Endothelial cell (in vitro differentiated cells): Measurements from ENCODE around the gene DNAAF9. TPM values are rescaled to one million over a fixed set of nuclear protein-coding genes. Genes with fewer than 3 reads are reported as not detected.
A peak's percentile ranks its signal among the peaks of the same experiment; 100 is the strongest.

Experiments used
- DNase-seq: peaks from one replicate; pipeline ENCODE4 v3.0.0; 2021; ENCODE audit warnings: low spot score
- H3K27ac Mint-ChIP-seq: one replicate; pipeline ENCODE4 v1.8.0; 2021; ENCODE audit warnings: mixed read lengths, inconsistent platforms; ENCODE audit not compliant: unreplicated experiment
- H3K27me3 Mint-ChIP-seq: one replicate; pipeline ENCODE4 v1.8.0; 2021; ENCODE audit warnings: mild to moderate bottlenecking, moderate library complexity, mixed read lengths, inconsistent platforms; ENCODE audit not compliant: unreplicated experiment
- H3K36me3 Mint-ChIP-seq: one replicate; pipeline ENCODE4 v1.8.0; 2021; ENCODE audit warnings: mild to moderate bottlenecking, low read depth, mixed read lengths, inconsistent platforms; ENCODE audit not compliant: unreplicated experiment
- H3K4me1 Mint-ChIP-seq: one replicate; pipeline ENCODE4 v1.8.0; 2021; ENCODE audit warnings: mild to moderate bottlenecking, mixed read lengths, inconsistent platforms; ENCODE audit not compliant: unreplicated experiment
- H3K4me3 Mint-ChIP-seq: one replicate; pipeline ENCODE4 v1.8.0; 2021; ENCODE audit warnings: mild to moderate bottlenecking, mixed read lengths, inconsistent platforms; ENCODE audit not compliant: unreplicated experiment
- H3K9me3 Mint-ChIP-seq: one replicate; pipeline ENCODE4 v1.8.0; 2021; ENCODE audit warnings: mixed read lengths, inconsistent platforms; ENCODE audit not compliant: unreplicated experiment
- total RNA-seq: library from RNA; stranded (reverse); fragmentation: NEBNext Ultra II Directional; extraction: Animal tissue kit (Norgen Biotek cat#: 25700); gene quantifications from one replicate; pipeline ENCODE4 v1.2.1, GENCODE V29; 2021; ENCODE audit not compliant: unreplicated experiment
- TF ChIP-seq, protein P1 (sequence below): fragments of 200-600 bp; sonication (generic); IDR thresholded peaks from one replicate; pipeline ENCODE4 v1.5.0; 2021; ENCODE audit warnings: antibody characterized with exemption; ENCODE audit not compliant: unreplicated experiment

DNAAF9 gene
- total RNA-seq, 1 donor from 2014 or later, result 18.8 TPM

DNA sequence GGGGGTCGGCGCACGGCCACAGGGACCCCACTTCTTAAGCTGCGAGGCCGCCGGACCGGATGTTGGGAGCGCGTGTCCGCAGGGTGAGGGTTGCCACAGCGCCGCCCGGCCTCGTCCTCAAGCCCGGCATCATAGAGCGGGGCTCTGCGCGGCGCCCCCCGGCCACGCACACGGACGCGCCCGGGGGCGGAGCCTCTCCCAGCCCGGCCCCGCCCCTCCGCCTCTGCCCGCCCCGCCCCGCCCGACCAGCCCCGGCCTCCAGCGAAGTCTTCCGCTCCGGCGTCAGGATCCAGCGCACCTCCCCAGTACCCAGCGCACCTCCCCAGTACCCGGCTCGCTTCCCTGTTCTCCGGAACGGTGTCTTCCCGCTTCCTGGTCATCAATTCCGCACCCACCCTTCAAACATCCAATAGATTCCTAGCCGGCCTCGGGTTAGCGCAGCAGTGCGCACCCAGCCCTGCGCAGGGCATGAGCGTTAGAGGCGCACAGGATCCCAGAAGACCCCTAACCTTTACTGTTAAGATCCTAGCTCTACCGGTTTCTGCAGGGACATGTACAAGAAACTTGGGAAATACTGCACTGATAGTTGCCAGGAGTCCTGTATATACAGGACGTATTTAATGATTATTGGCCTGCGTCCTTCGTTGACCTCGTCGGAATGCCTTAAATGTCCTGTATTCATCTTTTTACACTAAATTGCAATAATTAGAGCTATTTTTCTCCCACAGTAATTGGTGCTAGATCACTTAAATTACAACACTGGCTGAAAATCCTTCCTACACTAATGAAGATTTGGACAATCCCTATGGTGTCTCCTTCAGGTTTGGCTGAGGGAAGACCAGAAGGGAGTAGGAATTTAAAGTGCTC, 535 bp upstream of the DNAAF9 start:
- TF ChIP-seq, protein P1, sequence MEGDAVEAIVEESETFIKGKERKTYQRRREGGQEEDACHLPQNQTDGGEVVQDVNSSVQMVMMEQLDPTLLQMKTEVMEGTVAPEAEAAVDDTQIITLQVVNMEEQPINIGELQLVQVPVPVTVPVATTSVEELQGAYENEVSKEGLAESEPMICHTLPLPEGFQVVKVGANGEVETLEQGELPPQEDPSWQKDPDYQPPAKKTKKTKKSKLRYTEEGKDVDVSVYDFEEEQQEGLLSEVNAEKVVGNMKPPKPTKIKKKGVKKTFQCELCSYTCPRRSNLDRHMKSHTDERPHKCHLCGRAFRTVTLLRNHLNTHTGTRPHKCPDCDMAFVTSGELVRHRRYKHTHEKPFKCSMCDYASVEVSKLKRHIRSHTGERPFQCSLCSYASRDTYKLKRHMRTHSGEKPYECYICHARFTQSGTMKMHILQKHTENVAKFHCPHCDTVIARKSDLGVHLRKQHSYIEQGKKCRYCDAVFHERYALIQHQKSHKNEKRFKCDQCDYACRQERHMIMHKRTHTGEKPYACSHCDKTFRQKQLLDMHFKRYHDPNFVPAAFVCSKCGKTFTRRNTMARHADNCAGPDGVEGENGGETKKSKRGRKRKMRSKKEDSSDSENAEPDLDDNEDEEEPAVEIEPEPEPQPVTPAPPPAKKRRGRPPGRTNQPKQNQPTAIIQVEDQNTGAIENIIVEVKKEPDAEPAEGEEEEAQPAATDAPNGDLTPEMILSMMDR, result no peak
- Mint-ChIP-seq H3K27ac (peak overlapping the region; percentile 87), H3K27me3 (peaks cover 6% of the 10 kb centered on the region), H3K4me3 (peak overlapping the region; percentile 93), H3K36me3 (no peaks in the 10 kb centered on the region), H3K9me3 (no peaks in the 10 kb centered on the region), H3K4me1 (peaks cover 24% of the 10 kb centered on the region)
- DNase-seq, result peak; percentile 82

DNA sequence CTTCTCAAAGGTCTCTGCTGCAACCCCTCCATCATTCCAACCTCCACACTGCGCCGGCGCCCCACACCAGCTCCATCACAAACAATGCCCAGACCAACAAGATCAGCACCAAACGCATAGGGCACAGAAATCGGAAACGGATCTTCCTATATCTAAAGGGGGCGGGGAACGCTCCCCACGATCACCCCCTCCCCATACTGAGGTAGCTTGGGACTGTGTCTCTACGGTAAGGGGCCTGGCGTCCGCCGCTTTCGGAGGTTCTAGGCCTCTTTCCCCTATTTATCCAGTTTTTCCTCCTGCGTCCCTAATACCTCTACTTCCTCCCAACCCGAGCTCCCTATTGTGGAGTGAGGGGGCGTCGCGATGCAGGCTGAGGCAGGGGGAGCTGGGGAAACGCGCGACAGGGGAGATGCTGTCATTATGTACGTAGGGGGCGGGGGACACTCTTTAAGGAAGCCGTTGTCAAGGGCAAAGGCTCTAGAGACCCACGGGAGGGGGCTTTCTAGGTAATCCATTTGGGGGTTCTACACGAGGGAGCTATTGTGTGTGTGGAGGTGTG, 909 bp downstream of the DNAAF9 start:
- Mint-ChIP-seq H3K4me3 (peak overlapping the region; percentile 93), H3K27me3 (peaks cover 6% of the 10 kb centered on the region), H3K9me3 (no peaks in the 10 kb centered on the region), H3K27ac (peak overlapping the region; percentile 89), H3K4me1 (peaks cover 24% of the 10 kb centered on the region), H3K36me3 (no peaks in the 10 kb centered on the region)
- TF ChIP-seq, protein P1, result no peak
- peak; percentile 12 for DNase-seq

DNA sequence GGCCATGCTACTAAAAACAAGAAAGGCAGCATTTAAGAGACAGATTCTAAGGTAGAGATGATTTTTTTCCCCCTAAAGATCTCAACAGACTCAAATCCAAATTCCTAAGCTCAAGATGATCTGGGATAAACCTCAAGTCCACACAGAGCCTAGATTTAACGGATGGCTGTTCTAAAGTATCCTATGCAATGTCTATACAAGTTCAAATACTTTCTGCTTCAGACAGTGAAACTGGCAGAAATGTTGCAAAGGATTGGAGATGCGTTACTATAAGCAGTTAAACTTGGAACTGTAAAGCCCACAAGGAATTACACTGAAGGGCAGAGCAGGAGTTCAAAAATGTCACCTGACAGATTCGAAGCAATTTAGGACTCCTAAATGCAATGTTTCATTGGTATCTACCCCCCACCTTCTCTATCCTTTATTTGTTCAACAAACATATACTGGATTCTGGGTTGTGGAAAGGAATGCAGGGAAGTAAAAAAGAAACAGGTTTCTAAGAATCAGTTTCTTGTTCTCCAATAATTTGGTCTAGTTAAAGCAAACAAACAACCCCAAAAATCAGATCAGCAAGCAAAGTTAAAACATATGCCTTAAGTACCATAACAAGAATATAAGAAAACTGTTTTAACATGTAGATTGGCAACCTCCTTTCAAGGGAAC, 1.6 kb downstream of the DNAAF9 start:
- Mint-ChIP-seq H3K27ac (no peak overlapping the region), H3K27me3 (peaks cover 6% of the 10 kb centered on the region), H3K9me3 (no peaks in the 10 kb centered on the region), H3K4me3 (peak overlapping the region; percentile 93), H3K4me1 (peaks cover 24% of the 10 kb centered on the region), H3K36me3 (no peaks in the 10 kb centered on the region)
- no peak for DNase-seq
- TF ChIP-seq, protein P1, result no peak

DNA sequence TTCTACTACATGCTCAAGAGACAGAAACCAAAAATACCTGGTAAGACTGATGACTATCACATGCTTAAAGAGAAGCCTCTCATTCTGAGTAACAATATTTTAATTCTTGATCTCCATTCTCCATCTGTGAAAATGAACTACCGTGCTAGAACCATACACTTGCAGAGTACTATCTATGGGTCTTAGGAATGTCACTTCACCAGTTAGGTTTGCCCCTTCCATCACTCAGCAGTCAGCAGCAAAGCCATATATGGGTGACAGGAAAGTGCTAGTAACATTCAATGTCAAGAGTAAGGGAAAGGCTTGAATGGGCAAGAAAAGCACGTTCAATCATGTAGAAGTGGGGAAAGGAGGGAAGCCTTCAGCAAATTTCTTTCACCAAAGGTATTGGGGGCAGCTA, 2.3 kb downstream of the DNAAF9 start:
- H3K4me1 Mint-ChIP-seq, result peaks cover 24% of the 10 kb centered on the region
- no peak for DNase-seq
- H3K4me3 Mint-ChIP-seq, result peak overlapping the region; percentile 93
- H3K9me3 Mint-ChIP-seq, result no peaks in the 10 kb centered on the region
- no peak overlapping the region for H3K27ac Mint-ChIP-seq
- H3K36me3 Mint-ChIP-seq, result no peaks in the 10 kb centered on the region
- TF ChIP-seq, protein P1, result no peak
- H3K27me3 Mint-ChIP-seq, result peaks cover 6% of the 10 kb centered on the region
